HL-60/S4 treated with phorbol 12-myristate 13-acetate at 8.2 ng/mL for 4 days and 3 days (cell line): ENCODE measurements around the gene ANKFN1.
"Not testable (repeated sequence)": the region's sequence is repeated elsewhere in the genome, so short reads cannot be mapped to it uniquely, and the experiment has no call there.

Source experiments
- in situ Hi-C: fragments of 300-500 bp; cut with MboI; formaldehyde crosslinking; loops from 2 replicates; pipeline ENCODE4 v1.15.0; 2022; ENCODE audit warnings: low sequenced_read_pairs

Gene ANKFN1

GRCh38 chr17:56288786-56289185 lies 135.5 kb downstream of the ANKFN1 start:
- in situ Hi-C loops = not testable (repeated sequence)

GRCh38 chr17:56289321-56289720 lies 136.0 kb downstream of the ANKFN1 start:
- in situ Hi-C loops = no loop called here

- in situ Hi-C loops = no loop called here
Measured at GRCh38 chr17:56290101-56290801, 137.0 kb downstream of the ANKFN1 start.

- in situ Hi-C loops = no loop called here
Measured at GRCh38 chr17:56290802-56291118, 137.5 kb downstream of the ANKFN1 start.

- in situ Hi-C loops = no loop called here
Measured at GRCh38 chr17:56291226-56291805, 138.0 kb downstream of the ANKFN1 start.

DNA sequence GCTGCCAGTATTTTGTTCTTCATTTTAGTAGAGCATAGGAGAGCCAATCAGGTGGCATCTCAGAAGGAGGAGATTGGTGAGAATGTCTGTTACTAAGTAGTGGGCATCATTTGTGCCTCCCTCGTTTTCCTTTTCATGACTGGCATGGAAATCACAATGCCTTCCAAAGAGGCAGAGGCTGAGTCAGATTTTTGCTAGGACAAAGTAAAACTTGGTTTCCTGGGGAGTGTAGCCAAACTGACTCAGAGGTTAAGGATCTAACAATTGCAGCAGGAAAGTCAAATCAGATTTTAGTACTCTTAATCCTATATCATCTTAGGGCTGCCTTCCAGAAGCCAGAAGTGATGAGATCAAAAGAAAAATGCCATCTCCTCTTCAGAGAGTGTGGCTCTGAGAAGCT lies 138.7 kb downstream of the ANKFN1 start:
- in situ Hi-C loops = no loop called here

DNA sequence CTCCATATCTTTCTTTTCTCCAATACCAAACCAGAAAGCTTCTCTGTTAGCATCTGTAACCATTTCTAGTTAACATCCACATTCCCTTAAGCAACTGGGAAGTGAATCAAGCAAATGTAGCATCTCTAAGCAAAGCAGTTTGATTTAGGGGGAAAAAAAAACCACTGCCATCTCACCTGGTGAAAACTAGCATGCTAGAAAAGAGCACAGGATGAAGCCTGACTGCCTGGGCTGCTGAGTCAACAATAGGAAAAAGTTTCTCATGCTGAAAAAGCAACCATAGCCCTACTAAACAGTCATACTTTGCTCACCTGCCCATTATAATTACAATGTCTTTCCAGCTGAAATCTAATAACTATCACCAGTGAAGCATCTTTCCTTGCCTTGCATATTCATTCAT lies 139.3 kb downstream of the ANKFN1 start:
- in situ Hi-C loops = no loop called here

- in situ Hi-C loops = no loop called here
Measured at GRCh38 chr17:56297184-56297583, 143.9 kb downstream of the ANKFN1 start.

- in situ Hi-C loops = no loop called here
Measured at GRCh38 chr17:56298846-56299245, 145.6 kb downstream of the ANKFN1 start.

GRCh38 chr17:56300144-56300543 lies 146.9 kb downstream of the ANKFN1 start:
- in situ Hi-C loops = no loop called here

DNA sequence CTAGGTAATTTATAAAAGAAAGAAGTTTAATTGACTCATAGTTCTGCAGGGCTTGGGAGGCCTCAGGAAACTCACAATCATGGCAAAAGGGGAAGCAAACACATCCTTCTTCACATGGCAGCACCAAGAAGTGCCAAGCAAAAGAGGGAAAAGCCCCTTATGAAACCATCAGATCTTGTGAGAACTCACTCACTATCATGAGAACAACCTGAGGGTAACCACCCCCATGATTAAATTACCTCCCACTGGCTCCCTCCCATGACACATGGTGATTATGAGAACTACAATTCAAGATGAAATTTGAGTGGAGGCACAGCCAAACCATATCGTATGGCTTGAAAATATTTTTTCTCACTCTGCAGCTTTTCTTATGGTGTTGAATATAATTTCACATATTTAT lies 151.7 kb downstream of the ANKFN1 start:
- in situ Hi-C loops = no loop called here

GRCh38 chr17:56309897-56310296 lies 156.6 kb downstream of the ANKFN1 start:
- in situ Hi-C loops = no loop called here

DNA sequence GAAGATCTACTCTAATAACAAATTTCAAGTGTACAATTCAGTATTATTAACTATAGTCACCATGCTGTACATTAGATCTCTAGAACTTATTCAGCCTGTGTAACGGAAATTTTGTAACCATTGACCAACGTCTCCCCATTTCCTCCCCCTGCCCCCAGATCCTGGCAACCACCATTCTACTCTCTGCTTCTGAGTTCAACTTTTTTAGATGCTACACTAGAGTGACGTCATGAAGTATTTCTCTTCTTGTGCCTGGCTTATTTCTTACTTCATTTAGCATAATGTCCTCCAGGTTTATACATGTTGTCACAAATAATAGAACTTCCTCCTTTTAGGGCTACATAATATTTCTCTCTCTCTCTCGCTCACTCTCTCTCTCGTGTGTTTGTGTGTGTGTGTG lies 157.5 kb downstream of the ANKFN1 start:
- in situ Hi-C loops = no loop called here

DNA sequence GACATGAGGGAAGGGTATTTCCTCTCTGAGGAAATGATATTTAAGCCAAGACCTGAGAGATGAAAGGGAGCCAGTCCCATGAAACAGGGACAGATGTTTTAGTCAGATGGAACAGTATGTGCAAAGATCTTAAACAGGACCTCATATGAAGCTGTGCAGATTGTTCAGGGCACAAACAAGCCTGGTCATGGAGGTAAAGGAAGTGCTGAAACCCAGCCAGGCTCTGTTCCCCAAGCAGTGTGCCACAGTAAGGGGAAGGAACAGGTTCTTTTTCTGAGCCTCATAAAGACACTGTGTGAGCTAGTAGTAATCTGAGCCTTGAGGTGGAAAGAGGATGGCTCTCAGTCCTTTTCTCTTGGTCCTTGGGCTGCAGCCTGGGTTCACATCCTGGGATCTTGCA lies 159.9 kb downstream of the ANKFN1 start:
- in situ Hi-C loops = no loop called here

GRCh38 chr17:56314026-56314425 lies 160.8 kb downstream of the ANKFN1 start:
- in situ Hi-C loops = no loop called here

DNA sequence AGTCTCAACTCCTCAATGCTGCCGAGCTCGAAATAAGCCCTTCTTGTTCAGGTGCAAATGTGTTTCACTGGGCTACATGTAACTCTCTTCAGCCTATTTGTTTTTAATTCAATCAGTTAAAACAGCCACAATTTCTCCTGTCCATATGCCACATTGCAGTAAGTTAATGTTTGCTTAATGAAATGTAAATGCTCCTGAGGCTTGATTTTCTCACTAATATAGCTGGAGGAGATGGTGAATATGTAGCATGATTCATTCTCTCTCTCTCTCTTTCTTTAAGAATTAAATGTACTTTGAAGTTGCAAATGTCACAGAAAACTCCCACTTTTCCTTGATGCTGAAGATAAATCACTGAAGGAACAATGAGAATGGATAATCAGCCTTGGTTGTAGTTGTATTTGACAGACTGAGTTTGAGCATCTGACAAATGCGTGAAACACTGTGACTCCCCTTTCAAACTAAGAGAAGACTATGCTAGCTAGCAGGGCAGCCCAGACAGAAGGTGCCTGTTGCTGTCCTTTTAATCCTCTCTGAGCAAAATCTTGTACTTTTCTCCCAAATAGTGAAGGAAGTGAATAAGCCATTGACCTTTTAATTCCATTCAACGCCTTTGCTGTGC lies 161.8 kb downstream of the ANKFN1 start:
- in situ Hi-C loops = no loop called here

DNA sequence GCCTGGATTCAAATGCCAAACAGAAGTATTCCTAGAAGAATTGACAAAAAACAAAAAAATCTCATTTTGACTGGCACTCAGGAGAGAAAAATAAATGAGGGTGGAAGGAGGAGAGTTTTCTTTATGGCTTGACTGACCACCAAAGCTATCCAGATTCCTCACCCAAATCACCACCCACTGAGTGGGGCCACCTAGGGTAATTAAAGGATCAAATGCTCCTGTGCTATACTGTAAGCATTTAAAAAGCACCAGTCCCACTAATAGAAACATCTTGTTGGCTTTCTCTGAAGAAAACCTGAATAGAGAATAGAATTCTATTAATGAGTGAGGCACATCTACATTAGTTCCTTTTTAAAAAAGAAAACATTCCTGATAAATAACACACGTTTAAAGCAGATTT lies 163.3 kb downstream of the ANKFN1 start:
- in situ Hi-C loops = no loop called here

DNA sequence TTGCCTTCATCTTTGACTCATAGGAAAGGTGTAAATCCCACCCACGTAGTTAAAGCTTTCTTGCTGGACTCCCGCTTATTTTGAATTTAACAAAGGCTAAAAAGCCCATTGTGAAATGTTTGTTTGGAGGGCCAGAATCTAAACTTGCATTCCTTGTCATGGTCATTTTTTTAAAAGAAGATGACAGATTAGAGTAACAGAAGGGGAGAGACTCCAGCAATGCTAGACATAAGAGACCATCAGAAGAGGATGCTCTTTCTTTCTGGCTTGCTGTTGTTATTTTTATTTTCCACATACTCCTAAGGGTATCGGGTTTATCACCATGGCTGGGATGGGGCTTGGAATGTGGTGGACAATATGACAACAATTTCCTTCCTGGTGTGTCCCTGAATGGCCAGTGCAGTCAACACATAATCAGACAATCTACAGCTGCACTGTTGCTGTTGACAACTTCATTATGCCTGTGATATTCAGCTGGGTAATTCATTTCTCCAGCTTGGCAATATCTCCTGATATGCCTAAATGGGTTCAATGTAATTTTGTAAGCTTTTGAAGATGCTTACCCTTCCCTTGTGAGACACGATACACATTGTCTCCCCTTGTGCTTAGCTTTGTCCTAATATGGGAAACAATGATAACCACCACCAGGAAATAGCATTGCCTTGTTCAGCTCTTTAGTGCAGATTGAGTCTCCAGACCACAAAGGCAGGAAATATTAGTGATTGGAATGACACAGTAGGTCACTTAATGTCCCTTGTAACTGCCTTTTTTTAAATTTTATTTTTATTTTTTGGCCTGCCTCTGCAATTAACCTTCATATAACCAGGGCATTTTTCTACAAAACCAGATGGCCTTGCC lies 164.3 kb downstream of the ANKFN1 start:
- in situ Hi-C loops = no loop called here

DNA sequence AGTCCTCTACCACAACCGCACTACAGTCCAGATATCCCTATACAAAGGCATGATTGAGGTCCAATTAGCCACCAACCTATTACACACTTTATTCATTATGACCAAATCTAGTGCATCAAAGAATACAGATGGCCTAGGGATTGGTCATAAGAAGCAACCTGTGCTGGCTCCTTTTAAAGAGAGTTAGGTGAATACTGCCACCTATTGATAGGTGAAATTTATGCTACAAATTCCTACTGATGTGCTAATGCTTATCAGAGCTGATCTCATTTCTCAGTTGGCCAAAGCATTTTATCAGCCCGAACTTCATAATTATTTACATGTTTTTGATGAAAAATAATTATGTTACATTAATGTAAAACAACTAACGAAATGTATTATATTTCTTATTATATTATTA lies 166.3 kb downstream of the ANKFN1 start:
- in situ Hi-C loops = no loop called here

- in situ Hi-C loops = no loop called here
Measured at GRCh38 chr17:56320443-56320842, 167.2 kb downstream of the ANKFN1 start.

DNA sequence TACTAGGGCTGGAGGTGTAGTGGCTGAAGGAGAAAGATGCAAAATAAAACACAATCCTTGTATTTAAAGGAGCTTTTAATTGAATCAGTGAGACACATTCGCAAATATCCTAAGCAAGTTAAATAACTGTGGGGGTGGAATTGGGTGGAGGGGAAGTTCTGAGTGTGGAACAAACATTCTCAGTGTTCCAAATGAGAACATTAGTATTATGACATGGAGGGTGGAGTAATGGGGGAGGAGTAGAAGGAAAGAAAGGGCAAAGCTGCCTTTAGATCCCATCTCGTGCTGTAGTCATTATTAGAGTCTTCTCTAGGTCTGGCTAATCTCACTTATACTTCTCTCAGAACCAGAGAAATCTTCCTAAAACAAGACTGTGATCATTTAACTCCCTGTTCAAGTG lies 169.7 kb downstream of the ANKFN1 start:
- in situ Hi-C loops = no loop called here

GRCh38 chr17:56324676-56325075 lies 171.4 kb downstream of the ANKFN1 start:
- in situ Hi-C loops = no loop called here
